HEK293 (cell line): ENCODE data around the gene ZNF154.

ENCODE experiments used
- PRDM2 ChIP-seq: fragments of 450-650 bp; formaldehyde crosslinking; IDR thresholded peaks from 2 replicates; pipeline ENCODE4 v1.5.1; 2016; ENCODE audit warnings: missing biosample characterization, missing genetic modification characterization, borderline replicate concordance
- SALL2 ChIP-seq: fragments of 450-650 bp; formaldehyde crosslinking; IDR thresholded peaks from 2 replicates; pipeline ENCODE4 v1.5.0; 2017; ENCODE audit warnings: missing biosample characterization, mild to moderate bottlenecking, missing genetic modification characterization, borderline replicate concordance
- TCF7L2 ChIP-seq: IDR thresholded peaks from 2 replicates; pipeline ENCODE4 v1.6.1; 2011; ENCODE audit warnings: low read depth, mild to moderate bottlenecking, inconsistent platforms, low read length, moderate library complexity, borderline replicate concordance
- ZBTB20 ChIP-seq: fragments of 450-650 bp; formaldehyde crosslinking; IDR thresholded peaks from 2 replicates; pipeline ENCODE4 v1.5.1; 2016; ENCODE audit warnings: missing biosample characterization, missing genetic modification characterization
- ZFHX2 ChIP-seq: fragments of 450-650 bp; formaldehyde crosslinking; conservative IDR thresholded peaks from 2 replicates; pipeline ENCODE4 v1.5.1; 2016; ENCODE audit warnings: missing biosample characterization, missing genetic modification characterization
- ZNF132 ChIP-seq: fragments of 450-650 bp; formaldehyde crosslinking; IDR thresholded peaks from 2 replicates; pipeline ENCODE4 v1.5.1; 2017; ENCODE audit warnings: missing biosample characterization, missing genetic modification characterization, borderline replicate concordance
- ZNF146 ChIP-seq: fragments of 450-650 bp; formaldehyde crosslinking; IDR thresholded peaks from 2 replicates; pipeline ENCODE4 v1.5.1; 2016; ENCODE audit warnings: missing biosample characterization, missing genetic modification characterization
- ZNF157 ChIP-seq: fragments of 450-650 bp; formaldehyde crosslinking; IDR thresholded peaks from 2 replicates; pipeline ENCODE4 v1.5.1; 2016; ENCODE audit warnings: missing biosample characterization, missing genetic modification characterization
- ZNF302 ChIP-seq: fragments of 450-650 bp; formaldehyde crosslinking; IDR thresholded peaks from 2 replicates; pipeline ENCODE4 v1.5.1; 2016; ENCODE audit warnings: missing biosample characterization, missing genetic modification characterization, low read depth
- ZNF354C ChIP-seq: fragments of 450-650 bp; formaldehyde crosslinking; IDR thresholded peaks from 2 replicates; pipeline ENCODE4 v1.5.1; 2016; ENCODE audit warnings: missing biosample characterization, missing genetic modification characterization, low read depth, borderline replicate concordance
- ZNF48 ChIP-seq: fragments of 450-650 bp; formaldehyde crosslinking; IDR thresholded peaks from 2 replicates; pipeline ENCODE4 v1.5.1; 2016; ENCODE audit warnings: missing biosample characterization, missing genetic modification characterization
- ZNF510 ChIP-seq: fragments of 450-650 bp; formaldehyde crosslinking; IDR thresholded peaks from 2 replicates; pipeline ENCODE4 v1.5.1; 2018; ENCODE audit warnings: mild to moderate bottlenecking, missing genetic modification characterization, missing biosample characterization; ENCODE audit not compliant: insufficient replicate concordance
- ZNF521 ChIP-seq: fragments of 450-650 bp; formaldehyde crosslinking; IDR thresholded peaks from 2 replicates; pipeline ENCODE4 v1.5.1; 2017; ENCODE audit warnings: missing biosample characterization, mild to moderate bottlenecking, missing genetic modification characterization
- ZNF549 ChIP-seq: fragments of 450-650 bp; IDR thresholded peaks from 2 replicates; pipeline ENCODE4 v1.5.1; 2018; ENCODE audit warnings: missing biosample characterization, missing genetic modification characterization, mild to moderate bottlenecking, inconsistent platforms, moderate library complexity
- ZNF558 ChIP-seq: fragments of 450-650 bp; formaldehyde crosslinking; IDR thresholded peaks from 2 replicates; pipeline ENCODE4 v1.5.1; 2016; ENCODE audit warnings: missing biosample characterization, missing genetic modification characterization
- ZNF626 ChIP-seq: fragments of 450-650 bp; sonication (Bioruptor Pico); formaldehyde crosslinking; IDR thresholded peaks from 2 replicates; pipeline ENCODE4 v1.5.1; 2018; ENCODE audit warnings: missing biosample characterization, missing genetic modification characterization, inconsistent platforms
- ZNF692 ChIP-seq: fragments of 450-650 bp; formaldehyde crosslinking; IDR thresholded peaks from 2 replicates; pipeline ENCODE4 v1.5.1; 2016; ENCODE audit warnings: missing biosample characterization, missing genetic modification characterization
- ZNF837 ChIP-seq: fragments of 450-650 bp; formaldehyde crosslinking; IDR thresholded peaks from 2 replicates; pipeline ENCODE4 v1.5.1; 2016; ENCODE audit warnings: missing biosample characterization, missing genetic modification characterization
- TF ChIP-seq, protein P1 (sequence below): fragments of 450-650 bp; formaldehyde crosslinking; IDR thresholded peaks from 2 replicates; pipeline ENCODE4 v1.5.1; 2017; ENCODE audit warnings: missing biosample characterization, missing genetic modification characterization
- TF ChIP-seq, protein P2 (sequence below): fragments of 450-650 bp; formaldehyde crosslinking; optimal IDR thresholded peaks from 2 replicates; pipeline ENCODE3; 2016; ENCODE audit warnings: missing biosample characterization, mild to moderate bottlenecking, missing genetic modification characterization
- TF ChIP-seq, protein P3 (sequence below): fragments of 450-650 bp; formaldehyde crosslinking; IDR thresholded peaks from 2 replicates; pipeline ENCODE4 v1.5.1; 2016; ENCODE audit warnings: missing biosample characterization, missing genetic modification characterization, low read depth
- TF ChIP-seq, protein P4 (sequence below): fragments of 450-650 bp; formaldehyde crosslinking; IDR thresholded peaks from 2 replicates; pipeline ENCODE4 v1.5.1; 2016; ENCODE audit warnings: missing biosample characterization, missing genetic modification characterization
- TF ChIP-seq, protein P5 (sequence below): fragments of 450-650 bp; formaldehyde crosslinking; IDR thresholded peaks from 2 replicates; pipeline ENCODE4 v1.5.1; 2016; ENCODE audit warnings: missing biosample characterization, missing genetic modification characterization

ZNF154 gene

DNA sequence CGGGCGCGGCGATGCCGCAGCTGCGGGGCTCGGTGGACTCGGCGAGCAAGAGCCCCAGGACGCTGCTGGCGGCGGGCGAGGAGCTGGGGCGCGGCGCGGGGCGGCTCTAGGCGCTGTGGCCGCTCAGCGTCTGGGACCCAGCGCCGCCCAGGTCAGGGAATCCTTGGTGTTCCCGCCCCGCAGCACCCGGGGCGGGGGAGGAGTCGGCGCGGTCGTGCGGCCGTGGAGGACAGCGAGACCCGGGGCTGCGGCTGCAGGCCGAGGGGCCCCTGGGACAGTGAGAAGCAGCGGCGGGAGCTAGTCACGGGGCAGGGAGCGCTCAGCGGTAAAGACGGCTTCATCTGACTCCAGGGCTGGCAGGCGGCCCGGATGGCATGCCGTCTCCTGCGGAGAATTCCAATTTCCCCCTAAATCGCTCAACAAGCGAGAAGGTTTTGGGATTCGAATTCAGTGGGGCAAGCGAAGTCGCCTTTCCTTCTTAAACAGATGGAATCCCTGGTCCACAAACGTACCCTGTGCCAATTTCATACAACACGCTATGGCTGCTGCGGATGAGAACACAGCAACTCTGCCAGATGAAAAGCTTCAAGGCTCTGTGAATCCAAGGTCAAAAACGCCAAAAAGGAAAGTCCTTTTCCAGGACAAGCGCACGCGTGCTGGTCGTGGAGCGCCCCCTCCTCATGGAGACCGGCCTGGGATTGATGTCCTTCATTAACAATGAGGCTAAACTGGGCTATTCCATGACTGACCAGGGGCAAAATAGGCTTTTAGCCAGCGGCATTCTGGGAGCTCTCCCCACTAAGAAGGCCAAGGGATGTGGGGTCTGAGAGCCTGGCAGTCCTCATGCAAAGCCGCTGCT is 44.5 kb downstream of the ZNF154 start (continued):
- TF ChIP-seq, protein P1, sequence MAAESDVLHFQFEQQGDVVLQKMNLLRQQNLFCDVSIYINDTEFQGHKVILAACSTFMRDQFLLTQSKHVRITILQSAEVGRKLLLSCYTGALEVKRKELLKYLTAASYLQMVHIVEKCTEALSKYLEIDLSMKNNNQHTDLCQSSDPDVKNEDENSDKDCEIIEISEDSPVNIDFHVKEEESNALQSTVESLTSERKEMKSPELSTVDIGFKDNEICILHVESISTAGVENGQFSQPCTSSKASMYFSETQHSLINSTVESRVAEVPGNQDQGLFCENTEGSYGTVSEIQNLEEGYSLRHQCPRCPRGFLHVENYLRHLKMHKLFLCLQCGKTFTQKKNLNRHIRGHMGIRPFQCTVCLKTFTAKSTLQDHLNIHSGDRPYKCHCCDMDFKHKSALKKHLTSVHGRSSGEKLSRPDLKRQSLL (tag by site-specific recombination), result 0 out of 2 replicates have a peak, but pooled peaks have one; percentile 44
- TF ChIP-seq ZNF549, result no peak
- no peak for TF ChIP-seq PRDM2 (tag by site-specific recombination)
- TF ChIP-seq ZNF48 (tag by site-specific recombination), result no peak
- TF ChIP-seq, protein P2, sequence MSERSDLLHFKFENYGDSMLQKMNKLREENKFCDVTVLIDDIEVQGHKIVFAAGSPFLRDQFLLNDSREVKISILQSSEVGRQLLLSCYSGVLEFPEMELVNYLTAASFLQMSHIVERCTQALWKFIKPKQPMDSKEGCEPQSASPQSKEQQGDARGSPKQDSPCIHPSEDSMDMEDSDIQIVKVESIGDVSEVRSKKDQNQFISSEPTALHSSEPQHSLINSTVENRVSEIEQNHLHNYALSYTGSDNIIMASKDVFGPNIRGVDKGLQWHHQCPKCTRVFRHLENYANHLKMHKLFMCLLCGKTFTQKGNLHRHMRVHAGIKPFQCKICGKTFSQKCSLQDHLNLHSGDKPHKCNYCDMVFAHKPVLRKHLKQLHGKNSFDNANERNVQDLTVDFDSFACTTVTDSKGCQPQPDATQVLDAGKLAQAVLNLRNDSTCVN, result peak; percentile 73
- TF ChIP-seq, protein P3, sequence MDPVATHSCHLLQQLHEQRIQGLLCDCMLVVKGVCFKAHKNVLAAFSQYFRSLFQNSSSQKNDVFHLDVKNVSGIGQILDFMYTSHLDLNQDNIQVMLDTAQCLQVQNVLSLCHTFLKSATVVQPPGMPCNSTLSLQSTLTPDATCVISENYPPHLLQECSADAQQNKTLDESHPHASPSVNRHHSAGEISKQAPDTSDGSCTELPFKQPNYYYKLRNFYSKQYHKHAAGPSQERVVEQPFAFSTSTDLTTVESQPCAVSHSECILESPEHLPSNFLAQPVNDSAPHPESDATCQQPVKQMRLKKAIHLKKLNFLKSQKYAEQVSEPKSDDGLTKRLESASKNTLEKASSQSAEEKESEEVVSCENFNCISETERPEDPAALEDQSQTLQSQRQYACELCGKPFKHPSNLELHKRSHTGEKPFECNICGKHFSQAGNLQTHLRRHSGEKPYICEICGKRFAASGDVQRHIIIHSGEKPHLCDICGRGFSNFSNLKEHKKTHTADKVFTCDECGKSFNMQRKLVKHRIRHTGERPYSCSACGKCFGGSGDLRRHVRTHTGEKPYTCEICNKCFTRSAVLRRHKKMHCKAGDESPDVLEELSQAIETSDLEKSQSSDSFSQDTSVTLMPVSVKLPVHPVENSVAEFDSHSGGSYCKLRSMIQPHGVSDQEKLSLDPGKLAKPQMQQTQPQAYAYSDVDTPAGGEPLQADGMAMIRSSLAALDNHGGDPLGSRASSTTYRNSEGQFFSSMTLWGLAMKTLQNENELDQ (tag by site-specific recombination), result no peak
- no peak for TF ChIP-seq ZNF837 (tag by site-specific recombination)
- no peak; the same call in 1 of the 2 replicates for TF ChIP-seq ZFHX2 (tag by site-specific recombination)
- no peak for TF ChIP-seq ZNF558
- TF ChIP-seq ZNF626 (tag by site-specific recombination), result no peak
- no peak for TF ChIP-seq ZNF302
- no peak for TF ChIP-seq ZNF510 (tag by site-specific recombination)
- TF ChIP-seq SALL2 (tag by site-specific recombination), result no peak
- TF ChIP-seq ZNF692 (tag by site-specific recombination), result peak; percentile 64; the same call in 1 of the 2 replicates
- TF ChIP-seq, protein P4, sequence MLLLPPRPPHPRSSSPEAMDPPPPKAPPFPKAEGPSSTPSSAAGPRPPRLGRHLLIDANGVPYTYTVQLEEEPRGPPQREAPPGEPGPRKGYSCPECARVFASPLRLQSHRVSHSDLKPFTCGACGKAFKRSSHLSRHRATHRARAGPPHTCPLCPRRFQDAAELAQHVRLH (tag by site-specific recombination), result no peak
- no peak for TF ChIP-seq ZNF146
- TF ChIP-seq ZBTB20, result peak; percentile 97
- TF ChIP-seq ZNF157 (tag by site-specific recombination), result no peak
- no peak for TF ChIP-seq ZNF521 (tag by site-specific recombination)
- TF ChIP-seq TCF7L2, result no peak
- TF ChIP-seq ZNF354C (tag by site-specific recombination), result no peak
- TF ChIP-seq, protein P5, sequence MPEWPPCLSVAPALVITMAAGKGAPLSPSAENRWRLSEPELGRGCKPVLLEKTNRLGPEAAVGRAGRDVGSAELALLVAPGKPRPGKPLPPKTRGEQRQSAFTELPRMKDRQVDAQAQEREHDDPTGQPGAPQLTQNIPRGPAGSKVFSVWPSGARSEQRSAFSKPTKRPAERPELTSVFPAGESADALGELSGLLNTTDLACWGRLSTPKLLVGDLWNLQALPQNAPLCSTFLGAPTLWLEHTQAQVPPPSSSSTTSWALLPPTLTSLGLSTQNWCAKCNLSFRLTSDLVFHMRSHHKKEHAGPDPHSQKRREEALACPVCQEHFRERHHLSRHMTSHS, result no peak
- no peak for TF ChIP-seq ZNF132 (tag by site-specific recombination)
